Measurements from ENCODE around the gene ABCA9.
"Not testable (repeated sequence)": the region's sequence is repeated elsewhere in the genome, so short reads cannot be mapped to it uniquely, and the experiment has no call there.

Gene ABCA9

GRCh38 chr17:68955181-68955841 is 105.4 kb downstream of the ABCA9 start, which contains the start of gene ABCA8:
Gene ABCA8, minus strand, starts transcription at chr17:68955392. Its CDS starts 13,358 bp downstream, at chr17:68942034.
- no peak for TF ChIP-seq CTCF (IDR thresholded peaks at IDR 0.05; ENCODE audit: control extremely low read depth, extremely low read depth, low read depth, missing control alignments)
- ChIA-PET CTCF (interaction anchor here (1.4 to 2.4 kb wide), 2 partner anchors 10 to 15 kb away, joined by 5 to 7 read pairs; no protein-coding TSS in a partner anchor), POLR2A (no interaction called here)
- no peak for DNase-seq (ENCODE audit: extremely low spot score)

GRCh38 chr17:68954146-68954896 is 106.4 kb downstream of the ABCA9 start:
- CTCF ChIA-PET, result interaction anchor here (1.4 to 2.4 kb wide), 2 partner anchors 9 to 16 kb away, joined by 5 to 7 read pairs; no protein-coding TSS in a partner anchor
- no peak for TF ChIP-seq CTCF (IDR thresholded peaks at IDR 0.05; ENCODE audit: control extremely low read depth, extremely low read depth, low read depth, missing control alignments)
- DNase-seq (ENCODE audit: extremely low spot score), result no peak
- POLR2A ChIA-PET, result no interaction called here

- TF ChIP-seq CTCF (IDR thresholded peaks at IDR 0.05; ENCODE audit: control extremely low read depth, extremely low read depth, low read depth, missing control alignments), result no peak
- no peak for DNase-seq (ENCODE audit: extremely low spot score)
- ChIA-PET POLR2A (no interaction called here), CTCF (interaction anchor here (2.4 kb wide), 1 partner anchor 9 kb away, joined by 7 read pairs; no protein-coding TSS in a partner anchor)
Observed at GRCh38 chr17:68953340-68953997, 107.3 kb downstream of the ABCA9 start.

- TF ChIP-seq CTCF (IDR thresholded peaks at IDR 0.05; ENCODE audit: control extremely low read depth, extremely low read depth, low read depth, missing control alignments), result no peak
- no peak for DNase-seq (ENCODE audit: extremely low spot score)
- CTCF ChIA-PET, result no interaction called here
- POLR2A ChIA-PET, result no interaction called here
Observed at GRCh38 chr17:68950725-68951124, 110.0 kb downstream of the ABCA9 start.

- CTCF ChIA-PET; DNase-seq (ENCODE audit: extremely low spot score); POLR2A ChIA-PET: not testable (repeated sequence)
Observed at GRCh38 chr17:68947868-68948267, 112.9 kb downstream of the ABCA9 start.

- no peak for TF ChIP-seq CTCF (IDR thresholded peaks at IDR 0.05; ENCODE audit: control extremely low read depth, extremely low read depth, low read depth, missing control alignments)
- ChIA-PET POLR2A (no interaction called here), CTCF (interaction anchor here (2.1 kb wide), 1 partner anchor 10 kb away, joined by 7 read pairs; the partner anchor contains the start of gene ABCA8)
- DNase-seq (ENCODE audit: extremely low spot score), result no peak
Observed at GRCh38 chr17:68944435-68945035, 116.2 kb downstream of the ABCA9 start.

- POLR2A ChIA-PET; DNase-seq (ENCODE audit: extremely low spot score): not testable (repeated sequence)
- CTCF ChIA-PET, result interaction anchor here (2.1 kb wide), 1 partner anchor 11 kb away, joined by 7 read pairs; the partner anchor contains the start of gene ABCA8
Observed at GRCh38 chr17:68943812-68944182, 116.9 kb downstream of the ABCA9 start.
